SU-DHL-6 (cell line): ENCODE data around the gene SOAT2.

Source experiments
- EZH2phosphoT487 ChIP-seq: fragments of 200-600 bp; sonication (generic), shearing (Covaris generic); conservative IDR thresholded peaks from 2 replicates; pipeline ENCODE4 v1.6.1; 2018; ENCODE audit warnings: mild to moderate bottlenecking, antibody characterized with exemption, low read length, moderate library complexity, mixed read lengths
- TF ChIP-seq, protein P1 (sequence below): fragments of 200-600 bp; sonication (generic); IDR thresholded peaks from one replicate; pipeline ENCODE4 v1.5.1; 2017; ENCODE audit warnings: antibody characterized with exemption, mild to moderate bottlenecking, low read length, moderate library complexity; ENCODE audit not compliant: insufficient read depth, poor library complexity, severe bottlenecking

DNA sequence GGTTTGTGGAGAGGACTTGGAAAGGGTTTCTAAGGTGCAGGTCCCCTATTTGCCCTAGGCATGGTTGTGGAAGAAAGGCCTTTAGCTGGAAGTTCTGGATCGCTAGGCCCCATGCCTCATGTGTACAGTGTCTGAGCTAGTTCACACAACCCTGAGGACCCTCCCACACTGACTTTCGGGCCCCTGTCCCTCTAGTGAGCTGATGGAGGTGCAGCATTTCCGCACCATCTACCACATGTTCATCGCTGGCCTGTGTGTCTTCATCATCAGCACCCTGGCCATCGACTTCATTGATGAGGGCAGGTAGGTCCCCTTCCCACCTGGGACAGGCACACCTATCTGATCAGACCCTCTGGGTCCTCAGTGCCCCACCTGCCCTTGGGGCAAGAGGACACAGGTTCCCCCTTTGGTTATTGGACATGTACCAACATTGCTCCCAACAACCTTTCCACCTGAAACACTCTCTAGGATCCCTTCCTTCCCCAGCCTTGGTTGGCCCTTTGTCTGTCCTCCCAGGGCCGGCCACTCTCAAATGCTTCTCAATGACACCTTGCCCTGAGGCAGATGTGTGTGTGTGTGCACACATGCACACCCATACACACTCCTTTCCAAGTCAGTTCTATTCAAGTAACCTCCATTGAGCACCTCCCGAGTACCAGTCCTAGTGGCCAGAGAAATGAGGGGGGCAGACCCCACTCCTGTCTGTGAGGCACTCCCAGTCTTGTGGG is 2.6 kb downstream of the SOAT2 start:
- TF ChIP-seq, protein P1, sequence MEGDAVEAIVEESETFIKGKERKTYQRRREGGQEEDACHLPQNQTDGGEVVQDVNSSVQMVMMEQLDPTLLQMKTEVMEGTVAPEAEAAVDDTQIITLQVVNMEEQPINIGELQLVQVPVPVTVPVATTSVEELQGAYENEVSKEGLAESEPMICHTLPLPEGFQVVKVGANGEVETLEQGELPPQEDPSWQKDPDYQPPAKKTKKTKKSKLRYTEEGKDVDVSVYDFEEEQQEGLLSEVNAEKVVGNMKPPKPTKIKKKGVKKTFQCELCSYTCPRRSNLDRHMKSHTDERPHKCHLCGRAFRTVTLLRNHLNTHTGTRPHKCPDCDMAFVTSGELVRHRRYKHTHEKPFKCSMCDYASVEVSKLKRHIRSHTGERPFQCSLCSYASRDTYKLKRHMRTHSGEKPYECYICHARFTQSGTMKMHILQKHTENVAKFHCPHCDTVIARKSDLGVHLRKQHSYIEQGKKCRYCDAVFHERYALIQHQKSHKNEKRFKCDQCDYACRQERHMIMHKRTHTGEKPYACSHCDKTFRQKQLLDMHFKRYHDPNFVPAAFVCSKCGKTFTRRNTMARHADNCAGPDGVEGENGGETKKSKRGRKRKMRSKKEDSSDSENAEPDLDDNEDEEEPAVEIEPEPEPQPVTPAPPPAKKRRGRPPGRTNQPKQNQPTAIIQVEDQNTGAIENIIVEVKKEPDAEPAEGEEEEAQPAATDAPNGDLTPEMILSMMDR, result no peak
- no peak for TF ChIP-seq EZH2phosphoT487
